ENCODE measurements around the gene RGL2.

RGL2 gene

DNA sequence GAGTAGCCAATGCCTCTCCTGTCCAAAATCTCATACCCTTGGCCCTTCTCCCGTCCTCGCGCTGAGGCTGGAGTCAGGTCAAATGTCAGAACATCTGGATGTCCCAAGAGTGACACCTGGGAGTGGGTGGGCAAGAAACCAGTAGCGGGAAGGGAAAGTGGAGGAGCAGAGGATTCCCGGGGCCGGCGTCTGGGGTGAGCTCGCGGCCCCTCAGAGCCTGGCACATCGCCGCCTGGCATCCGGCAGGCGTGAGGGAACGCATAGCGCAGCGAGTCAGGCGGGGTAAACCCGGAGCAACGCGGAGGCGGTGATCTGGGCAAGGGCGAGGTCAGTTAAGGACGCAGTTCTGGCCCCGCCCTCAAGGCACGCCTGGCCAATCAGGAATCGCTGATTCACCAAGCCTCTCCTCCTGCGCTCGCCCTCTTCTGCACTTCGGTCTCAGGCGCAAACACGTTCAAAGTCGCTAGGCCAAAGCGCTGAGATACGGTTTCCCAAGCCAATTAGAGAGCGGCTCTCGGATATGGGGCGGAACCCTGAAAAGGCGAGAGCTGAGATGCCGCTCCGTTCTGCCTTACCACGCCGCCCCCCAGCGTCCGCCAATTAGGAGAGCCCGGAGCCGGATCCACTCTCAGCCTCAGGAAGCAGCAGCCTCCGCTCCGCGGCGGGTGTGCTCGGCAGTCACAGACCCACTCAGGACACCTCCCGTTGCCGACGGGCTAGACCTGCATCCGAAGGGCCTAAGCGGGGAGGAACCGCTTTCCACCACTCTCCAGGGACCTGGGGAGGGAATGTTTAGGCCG is 49.6 kb downstream of the RGL2 start:
- TF ChIP-seq, protein P1, sequence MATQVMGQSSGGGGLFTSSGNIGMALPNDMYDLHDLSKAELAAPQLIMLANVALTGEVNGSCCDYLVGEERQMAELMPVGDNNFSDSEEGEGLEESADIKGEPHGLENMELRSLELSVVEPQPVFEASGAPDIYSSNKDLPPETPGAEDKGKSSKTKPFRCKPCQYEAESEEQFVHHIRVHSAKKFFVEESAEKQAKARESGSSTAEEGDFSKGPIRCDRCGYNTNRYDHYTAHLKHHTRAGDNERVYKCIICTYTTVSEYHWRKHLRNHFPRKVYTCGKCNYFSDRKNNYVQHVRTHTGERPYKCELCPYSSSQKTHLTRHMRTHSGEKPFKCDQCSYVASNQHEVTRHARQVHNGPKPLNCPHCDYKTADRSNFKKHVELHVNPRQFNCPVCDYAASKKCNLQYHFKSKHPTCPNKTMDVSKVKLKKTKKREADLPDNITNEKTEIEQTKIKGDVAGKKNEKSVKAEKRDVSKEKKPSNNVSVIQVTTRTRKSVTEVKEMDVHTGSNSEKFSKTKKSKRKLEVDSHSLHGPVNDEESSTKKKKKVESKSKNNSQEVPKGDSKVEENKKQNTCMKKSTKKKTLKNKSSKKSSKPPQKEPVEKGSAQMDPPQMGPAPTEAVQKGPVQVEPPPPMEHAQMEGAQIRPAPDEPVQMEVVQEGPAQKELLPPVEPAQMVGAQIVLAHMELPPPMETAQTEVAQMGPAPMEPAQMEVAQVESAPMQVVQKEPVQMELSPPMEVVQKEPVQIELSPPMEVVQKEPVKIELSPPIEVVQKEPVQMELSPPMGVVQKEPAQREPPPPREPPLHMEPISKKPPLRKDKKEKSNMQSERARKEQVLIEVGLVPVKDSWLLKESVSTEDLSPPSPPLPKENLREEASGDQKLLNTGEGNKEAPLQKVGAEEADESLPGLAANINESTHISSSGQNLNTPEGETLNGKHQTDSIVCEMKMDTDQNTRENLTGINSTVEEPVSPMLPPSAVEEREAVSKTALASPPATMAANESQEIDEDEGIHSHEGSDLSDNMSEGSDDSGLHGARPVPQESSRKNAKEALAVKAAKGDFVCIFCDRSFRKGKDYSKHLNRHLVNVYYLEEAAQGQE (IDR thresholded peaks at IDR 0.05; ENCODE audit: insufficient replicate concordance, low read depth), result no peak
- TF ChIP-seq POLR2AphosphoS5 (IDR thresholded peaks at IDR 0.05; ENCODE audit: low read depth), result peak; percentile 89
- TF ChIP-seq SPI1 (IDR thresholded peaks at IDR 0.05; ENCODE audit: borderline replicate concordance, low read depth), result no peak
- TF ChIP-seq GABPA (IDR thresholded peaks at IDR 0.05; ENCODE audit: low read depth), result no peak; the same call in 1 of the 2 replicates
- Histone ChIP-seq H3K27ac (replicated peaks) (peak overlapping the region; percentile 75), H3K4me3 (replicated peaks; ENCODE audit: insufficient read depth, low read length) (peak overlapping the region; percentile 54), H3K27me3 (ENCODE audit: insufficient read depth, poor library complexity, severe bottlenecking) (peaks cover 2% of the 10 kb centered on the region)
- DNase-seq (ENCODE audit: low read depth in 1 of 2, low spot score in 1 of 2), result peak; percentile 96 to 99

DNA sequence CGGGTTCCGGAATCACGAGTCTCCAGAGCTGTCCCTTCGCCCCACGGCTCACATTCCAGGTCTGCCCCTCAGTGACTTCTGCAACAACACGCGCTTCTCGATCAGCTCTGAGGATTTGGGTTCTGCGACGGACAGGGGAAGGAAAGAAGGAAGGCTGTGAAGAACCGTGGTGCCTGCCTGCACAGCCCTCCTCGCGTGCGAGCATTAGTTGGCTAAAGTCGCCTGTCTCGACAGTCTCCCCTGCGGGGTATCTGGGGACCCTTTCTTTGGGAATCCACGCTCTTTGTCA is 50.2 kb downstream of the RGL2 start:
- H3K27ac ChIP-seq (replicated peaks), result peak overlapping the region; percentile 55
- TF ChIP-seq POLR2AphosphoS5 (IDR thresholded peaks at IDR 0.05; ENCODE audit: low read depth), result no peak
- TF ChIP-seq, protein P2, sequence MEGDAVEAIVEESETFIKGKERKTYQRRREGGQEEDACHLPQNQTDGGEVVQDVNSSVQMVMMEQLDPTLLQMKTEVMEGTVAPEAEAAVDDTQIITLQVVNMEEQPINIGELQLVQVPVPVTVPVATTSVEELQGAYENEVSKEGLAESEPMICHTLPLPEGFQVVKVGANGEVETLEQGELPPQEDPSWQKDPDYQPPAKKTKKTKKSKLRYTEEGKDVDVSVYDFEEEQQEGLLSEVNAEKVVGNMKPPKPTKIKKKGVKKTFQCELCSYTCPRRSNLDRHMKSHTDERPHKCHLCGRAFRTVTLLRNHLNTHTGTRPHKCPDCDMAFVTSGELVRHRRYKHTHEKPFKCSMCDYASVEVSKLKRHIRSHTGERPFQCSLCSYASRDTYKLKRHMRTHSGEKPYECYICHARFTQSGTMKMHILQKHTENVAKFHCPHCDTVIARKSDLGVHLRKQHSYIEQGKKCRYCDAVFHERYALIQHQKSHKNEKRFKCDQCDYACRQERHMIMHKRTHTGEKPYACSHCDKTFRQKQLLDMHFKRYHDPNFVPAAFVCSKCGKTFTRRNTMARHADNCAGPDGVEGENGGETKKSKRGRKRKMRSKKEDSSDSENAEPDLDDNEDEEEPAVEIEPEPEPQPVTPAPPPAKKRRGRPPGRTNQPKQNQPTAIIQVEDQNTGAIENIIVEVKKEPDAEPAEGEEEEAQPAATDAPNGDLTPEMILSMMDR (IDR thresholded peaks at IDR 0.05; ENCODE audit: insufficient read depth, low read length), result no peak
- TF ChIP-seq, protein P1 (IDR thresholded peaks at IDR 0.05; ENCODE audit: insufficient replicate concordance, low read depth), result no peak
- TF ChIP-seq SPI1 (IDR thresholded peaks at IDR 0.05; ENCODE audit: borderline replicate concordance, low read depth), result no peak
- no peak for TF ChIP-seq GABPA (IDR thresholded peaks at IDR 0.05; ENCODE audit: low read depth)
- H3K4me3 ChIP-seq (replicated peaks; ENCODE audit: insufficient read depth, low read length), result peak overlapping the region; percentile 48
- peaks cover 2% of the 10 kb centered on the region for H3K27me3 ChIP-seq (ENCODE audit: insufficient read depth, poor library complexity, severe bottlenecking)
- DNase-seq (ENCODE audit: low read depth in 1 of 2, low spot score in 1 of 2), result peak in 1 of 2 experiments; percentile 20

DNA sequence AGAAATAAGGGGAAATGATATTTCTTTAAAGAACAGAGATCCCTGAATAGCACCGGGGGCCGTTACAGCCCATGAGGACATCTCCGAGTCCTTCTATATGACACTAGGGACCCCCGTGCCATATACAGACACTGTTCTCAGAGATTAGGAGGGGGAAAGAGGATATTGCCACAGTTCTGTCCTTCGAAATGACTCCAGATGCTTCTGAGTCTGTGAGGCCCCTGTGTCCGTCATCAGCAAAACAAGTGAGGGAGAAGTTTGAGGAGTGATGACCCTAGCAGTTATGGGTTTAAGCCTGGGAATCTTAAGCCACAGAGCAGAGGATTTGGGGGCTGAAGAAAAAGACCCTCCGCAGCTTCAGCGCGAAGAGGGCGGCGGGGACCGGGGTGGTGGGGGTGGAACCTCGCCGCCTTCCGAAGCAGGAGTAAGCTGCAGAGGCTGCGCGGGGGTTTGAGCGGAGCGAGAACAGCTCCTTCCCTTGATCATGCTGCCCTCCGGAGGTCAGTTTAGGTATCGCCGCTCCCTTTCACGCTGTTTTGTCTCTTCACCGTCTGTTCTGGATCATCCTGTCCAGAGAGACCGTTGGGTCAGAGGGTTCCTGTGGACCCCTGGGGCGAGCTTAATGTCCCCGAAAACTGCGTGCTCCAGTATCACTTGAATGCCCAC is 50.6 kb downstream of the RGL2 start:
- H3K27ac ChIP-seq (replicated peaks), result peak overlapping the region; percentile 55
- H3K27me3 ChIP-seq (ENCODE audit: insufficient read depth, poor library complexity, severe bottlenecking), result peaks cover 3% of the 10 kb centered on the region
- peak; percentile 55 to 88 for DNase-seq (ENCODE audit: low read depth in 1 of 2, low spot score in 1 of 2)
- H3K4me3 ChIP-seq (replicated peaks; ENCODE audit: insufficient read depth, low read length), result peak overlapping the region; percentile 48
- no peak for TF ChIP-seq POLR2AphosphoS5 (IDR thresholded peaks at IDR 0.05; ENCODE audit: low read depth)
- TF ChIP-seq, protein P2 (IDR thresholded peaks at IDR 0.05; ENCODE audit: insufficient read depth, low read length), result peak; percentile 94

DNA sequence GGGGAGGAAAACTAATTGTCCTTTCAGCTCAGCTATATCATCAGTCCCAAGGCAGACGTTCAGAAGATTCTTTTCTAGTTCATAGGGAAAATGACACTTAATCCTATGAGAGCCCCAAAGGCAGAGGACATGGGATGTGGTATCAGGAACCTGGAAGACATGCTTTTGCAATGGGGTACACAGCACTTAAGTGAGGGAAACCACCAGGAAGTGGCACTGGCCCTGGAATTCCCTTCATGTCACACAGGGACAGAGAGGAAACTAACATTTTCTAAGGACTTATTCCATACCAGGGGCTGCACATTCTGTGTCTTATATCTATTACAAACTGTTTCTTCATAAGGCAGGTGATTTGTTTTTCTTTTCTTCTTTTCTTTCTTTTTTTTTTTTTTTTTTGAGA is 55.3 kb downstream of the RGL2 start:
- peaks cover 4% of the 10 kb centered on the region for H3K27me3 ChIP-seq (ENCODE audit: insufficient read depth, poor library complexity, severe bottlenecking)
- TF ChIP-seq, protein P1 (IDR thresholded peaks at IDR 0.05; ENCODE audit: insufficient replicate concordance, low read depth), result no peak
- TF ChIP-seq, protein P2 (IDR thresholded peaks at IDR 0.05; ENCODE audit: insufficient read depth, low read length), result no peak
- no peak for TF ChIP-seq SPI1 (IDR thresholded peaks at IDR 0.05; ENCODE audit: borderline replicate concordance, low read depth)
- TF ChIP-seq POLR2AphosphoS5 (IDR thresholded peaks at IDR 0.05; ENCODE audit: low read depth), result no peak
- TF ChIP-seq GABPA (IDR thresholded peaks at IDR 0.05; ENCODE audit: low read depth), result no peak

More for the DNA sequence above, 55.3 kb downstream of the RGL2 start:
- DNase-seq (ENCODE audit: low read depth in 1 of 2, low spot score in 1 of 2), result no peak
- Histone ChIP-seq H3K4me3 (replicated peaks; ENCODE audit: insufficient read depth, low read length) (no peak overlapping the region), H3K27ac (replicated peaks) (no peak overlapping the region)
